Measurements from ENCODE around the gene PLAGL1.

GRCh38 chr6:143950875-143951274 is 57.2 kb downstream of the PLAGL1 start:
- TF ChIP-seq POLR2A (IDR thresholded peaks at IDR 0.05) = no peak
- TF ChIP-seq CTCF (IDR thresholded peaks at IDR 0.05) = no peak
